ENCODE data around the gene ANKRD30A. TPM values are rescaled to one million over a fixed set of nuclear protein-coding genes. Genes with fewer than 3 reads are reported as not detected.
"Not testable (repeated sequence)": the region's sequence is repeated elsewhere in the genome, so short reads cannot be mapped to it uniquely, and the experiment has no call there.

ANKRD30A gene
- total RNA-seq, result not detected

GRCh38 chr10:37125191-37125732 lies at the start of gene ANKRD30A:
ANKRD30A (plus strand) TSS chr10:37125598; CDS start chr10:37125788, 190 bp downstream.
- DNase-seq (ENCODE audit: low spot score) (no peak), ATAC-seq (no peak)

- not testable (repeated sequence) for ATAC-seq; DNase-seq (ENCODE audit: low spot score)
Observed at GRCh38 chr10:37076083-37076482, 49.3 kb upstream of the ANKRD30A start.

GRCh38 chr10:37095792-37096573 lies 29.4 kb upstream of the ANKRD30A start:
- ATAC-seq (no peak), DNase-seq (ENCODE audit: low spot score) (no peak)

- ATAC-seq (no peak), DNase-seq (ENCODE audit: low spot score) (no peak)
Observed at GRCh38 chr10:37101261-37101660, 24.1 kb upstream of the ANKRD30A start.

- DNase-seq (ENCODE audit: low spot score), result no peak
- no peak for ATAC-seq
Observed at GRCh38 chr10:37109000-37109399, 16.4 kb upstream of the ANKRD30A start.

GRCh38 chr10:37124532-37124931 lies 866 bp upstream of the ANKRD30A start:
- DNase-seq (ENCODE audit: low spot score), result no peak
- ATAC-seq, result no peak

- DNase-seq (ENCODE audit: low spot score), result no peak
- no peak for ATAC-seq
Observed at GRCh38 chr10:37125921-37126320, 523 bp downstream of the ANKRD30A start.

GRCh38 chr10:37146443-37146842 lies 21.0 kb downstream of the ANKRD30A start:
- no peak for ATAC-seq

GRCh38 chr10:37162430-37162829 lies 37.0 kb downstream of the ANKRD30A start:
- DNase-seq (ENCODE audit: low spot score); ATAC-seq: not testable (repeated sequence)

More at GRCh38 chr10:37146443-37146842, 21.0 kb downstream of the ANKRD30A start:
- DNase-seq (ENCODE audit: low spot score), result no peak

- ATAC-seq; DNase-seq (ENCODE audit: low spot score): not testable (repeated sequence)
Observed at GRCh38 chr10:37171945-37172344, 46.5 kb downstream of the ANKRD30A start.

GRCh38 chr10:37178296-37178695 lies 52.9 kb downstream of the ANKRD30A start:
- ATAC-seq; DNase-seq (ENCODE audit: low spot score): not testable (repeated sequence)

GRCh38 chr10:37182719-37183118 lies 57.3 kb downstream of the ANKRD30A start:
- not testable (repeated sequence) for DNase-seq (ENCODE audit: low spot score); ATAC-seq

GRCh38 chr10:37206132-37206531 lies 80.7 kb downstream of the ANKRD30A start:
- no peak for DNase-seq (ENCODE audit: low spot score)
- ATAC-seq, result no peak

GRCh38 chr10:37220866-37221265 lies 95.5 kb downstream of the ANKRD30A start:
- DNase-seq (ENCODE audit: low spot score), result no peak
- ATAC-seq, result no peak

GRCh38 chr10:37222046-37222445 lies 96.6 kb downstream of the ANKRD30A start:
- ATAC-seq (no peak), DNase-seq (ENCODE audit: low spot score) (no peak)

GRCh38 chr10:37225163-37225562 lies 99.8 kb downstream of the ANKRD30A start:
- DNase-seq (ENCODE audit: low spot score) (no peak), ATAC-seq (no peak)

- ATAC-seq (no peak), DNase-seq (ENCODE audit: low spot score) (no peak)
Observed at GRCh38 chr10:37226524-37226923, 101.1 kb downstream of the ANKRD30A start.

- ATAC-seq, result no peak
Observed at GRCh38 chr10:37234692-37235091, 109.3 kb downstream of the ANKRD30A start.

GRCh38 chr10:37236093-37236492 lies 110.7 kb downstream of the ANKRD30A start:
- ATAC-seq, result no peak
- no peak for DNase-seq (ENCODE audit: low spot score)

More at GRCh38 chr10:37234692-37235091, 109.3 kb downstream of the ANKRD30A start:
- no peak for DNase-seq (ENCODE audit: low spot score)

GRCh38 chr10:37240223-37240622 lies 114.8 kb downstream of the ANKRD30A start:
- ATAC-seq (no peak), DNase-seq (ENCODE audit: low spot score) (no peak)

- no peak for ATAC-seq
- no peak for DNase-seq (ENCODE audit: low spot score)
Observed at GRCh38 chr10:37246637-37247036, 121.2 kb downstream of the ANKRD30A start.

- DNase-seq (ENCODE audit: low spot score); ATAC-seq: not testable (repeated sequence)
Observed at GRCh38 chr10:37255837-37256236, 130.4 kb downstream of the ANKRD30A start.
